ENCODE data around the gene ANKRD6. TPM values are rescaled to one million over a fixed set of nuclear protein-coding genes. Genes with fewer than 3 reads are reported as not detected.

Gene ANKRD6
- total and polyA plus RNA-seq, 2 donors (not counting 1 experiment from before 2014, with no cell fraction given) = 3.8 to 10.5 TPM

DNA sequence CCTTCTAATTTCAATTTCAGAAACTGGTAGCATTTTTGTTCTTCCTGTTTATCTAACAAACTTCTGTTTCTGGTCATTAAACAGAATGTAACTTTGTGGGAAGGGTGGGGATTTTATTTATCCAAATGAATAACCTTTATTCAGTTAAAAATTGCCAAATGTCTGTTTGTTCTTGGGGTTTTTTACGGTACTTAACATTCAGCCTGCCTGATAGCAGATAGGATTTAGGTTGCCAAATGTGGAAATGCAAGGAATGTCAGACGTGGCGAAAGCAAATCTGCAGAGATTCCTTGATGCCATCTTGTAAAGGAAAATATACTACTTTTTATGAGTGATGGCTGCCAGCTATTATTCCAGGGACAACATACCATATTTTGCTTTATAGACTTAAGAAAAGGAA lies 109.9 kb downstream of the ANKRD6 start:
- Histone ChIP-seq H3K36me3 (replicated peaks in 1 of 2; ENCODE audit: control extremely low read depth in 1 of 2, control insufficient read depth in 1 of 2, extremely low read depth in 1 of 2, insufficient read depth in 2 of 2, low read length in 1 of 2) (no peaks in the 10 kb centered on the region), H3K9me3 (ENCODE audit: control extremely low read depth in 1 of 3, control insufficient read depth in 2 of 3, insufficient read depth in 1 of 3, low read length in 2 of 3) (no peaks in the 10 kb centered on the region), H3K79me2 (ENCODE audit: control insufficient read depth, insufficient read depth, low read length) (no peaks in the 10 kb centered on the region), H3K4me1 (ENCODE audit: control insufficient read depth in 2 of 2, insufficient read depth in 2 of 2, low read length in 2 of 2) (no peaks in the 10 kb centered on the region), H2AFZ (ENCODE audit: insufficient read depth, low read depth, low read length, poor library complexity, severe bottlenecking) (no peak overlapping the region), H3K9ac (ENCODE audit: low read length) (no peak overlapping the region), H3K4me2 (replicated peaks; ENCODE audit: low read depth, low read length, poor library complexity, severe bottlenecking) (no peak overlapping the region), H3K4me3 (ENCODE audit: control extremely low read depth in 1 of 5, extremely low read depth in 1 of 5, insufficient read depth in 1 of 5, low read depth in 2 of 5, low read length in 4 of 5) (no peak overlapping the region), H3K27ac (ENCODE audit: low read length in 2 of 2) (no peak overlapping the region), H4K20me1 (ENCODE audit: control insufficient read depth, insufficient read depth, low read length, poor library complexity, severe bottlenecking) (no peaks in the 10 kb centered on the region), H3K27me3 (replicated peaks in 1 of 4; ENCODE audit: control extremely low read depth in 1 of 4, control insufficient read depth in 3 of 4, insufficient read depth in 4 of 4, low read length in 3 of 4) (no peaks in the 10 kb centered on the region)
- TF ChIP-seq EZH2 (IDR thresholded peaks at IDR 0.05; ENCODE audit: borderline replicate concordance, insufficient read depth, low read depth, low read length, poor library complexity, severe bottlenecking) = no peak
- TF ChIP-seq, protein P1, sequence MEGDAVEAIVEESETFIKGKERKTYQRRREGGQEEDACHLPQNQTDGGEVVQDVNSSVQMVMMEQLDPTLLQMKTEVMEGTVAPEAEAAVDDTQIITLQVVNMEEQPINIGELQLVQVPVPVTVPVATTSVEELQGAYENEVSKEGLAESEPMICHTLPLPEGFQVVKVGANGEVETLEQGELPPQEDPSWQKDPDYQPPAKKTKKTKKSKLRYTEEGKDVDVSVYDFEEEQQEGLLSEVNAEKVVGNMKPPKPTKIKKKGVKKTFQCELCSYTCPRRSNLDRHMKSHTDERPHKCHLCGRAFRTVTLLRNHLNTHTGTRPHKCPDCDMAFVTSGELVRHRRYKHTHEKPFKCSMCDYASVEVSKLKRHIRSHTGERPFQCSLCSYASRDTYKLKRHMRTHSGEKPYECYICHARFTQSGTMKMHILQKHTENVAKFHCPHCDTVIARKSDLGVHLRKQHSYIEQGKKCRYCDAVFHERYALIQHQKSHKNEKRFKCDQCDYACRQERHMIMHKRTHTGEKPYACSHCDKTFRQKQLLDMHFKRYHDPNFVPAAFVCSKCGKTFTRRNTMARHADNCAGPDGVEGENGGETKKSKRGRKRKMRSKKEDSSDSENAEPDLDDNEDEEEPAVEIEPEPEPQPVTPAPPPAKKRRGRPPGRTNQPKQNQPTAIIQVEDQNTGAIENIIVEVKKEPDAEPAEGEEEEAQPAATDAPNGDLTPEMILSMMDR (IDR thresholded peaks at IDR 0.05) = no peak
- Mint-ChIP-seq H3K27ac (no peak overlapping the region), H3K4me1 (no peaks in the 10 kb centered on the region), H3K9me3 (ENCODE audit: insufficient read depth) (no peaks in the 10 kb centered on the region), H3K27me3 (peaks cover 12% of the 10 kb centered on the region), H3K4me3 (no peak overlapping the region)
- POLR2A ChIA-PET = no interaction called here
- no peak for DNase-seq
- intact Hi-C loops (cut with micrococcal nuclease) = no loop called here
- CTCF ChIA-PET = interaction anchor here (0.7 kb wide), 1 partner anchor 10 kb away, joined by 3 read pairs; no protein-coding TSS in a partner anchor
- no peak for ATAC-seq (ENCODE audit: low read depth)
- no CpG with 5 or more reads among the region's 3 CpGs for WGBS (ENCODE audit: insufficient coverage)

DNA sequence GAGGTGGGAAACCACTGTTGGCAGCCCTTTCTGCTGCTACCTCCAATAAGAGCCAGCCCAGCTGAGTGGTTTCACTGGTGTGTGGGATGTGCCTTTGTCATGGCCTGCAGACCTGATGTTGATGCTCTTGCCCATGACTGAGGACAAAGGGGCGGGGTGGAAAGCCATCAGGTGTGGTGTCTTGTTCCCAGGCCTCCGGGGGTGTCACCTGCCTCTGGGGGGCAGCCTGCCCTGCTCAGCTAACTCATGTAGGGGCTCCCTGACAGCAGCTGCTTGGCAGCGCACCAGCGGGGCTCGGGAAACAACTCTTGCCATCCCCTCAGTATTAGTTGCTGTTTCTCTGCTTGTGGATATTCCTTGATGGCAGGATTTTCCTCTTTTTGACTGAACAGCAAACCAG lies 114.3 kb downstream of the ANKRD6 start:
- ATAC-seq (ENCODE audit: low read depth) (no peak), DNase-seq (no peak)
- H3K9ac ChIP-seq (ENCODE audit: low read length) = no peak overlapping the region
- POLR2A ChIA-PET = no interaction called here
- H4K20me1 ChIP-seq (ENCODE audit: control insufficient read depth, insufficient read depth, low read length, poor library complexity, severe bottlenecking) = no peaks in the 10 kb centered on the region
- CTCF ChIA-PET = no interaction called here
- H3K27ac Mint-ChIP-seq = no peak overlapping the region
- H3K4me1 Mint-ChIP-seq = no peaks in the 10 kb centered on the region
- WGBS (ENCODE audit: insufficient coverage) = 74% methylated on average over 2 of the region's 5 CpGs
- H3K9me3 Mint-ChIP-seq (ENCODE audit: insufficient read depth) = no peaks in the 10 kb centered on the region
- no peak overlapping the region for H3K4me3 ChIP-seq (ENCODE audit: control extremely low read depth in 1 of 5, extremely low read depth in 1 of 5, insufficient read depth in 1 of 5, low read depth in 2 of 5, low read length in 4 of 5)
- H3K4me2 ChIP-seq (replicated peaks; ENCODE audit: low read depth, low read length, poor library complexity, severe bottlenecking) = no peak overlapping the region
- no peak overlapping the region for H3K4me3 Mint-ChIP-seq
- H2AFZ ChIP-seq (ENCODE audit: insufficient read depth, low read depth, low read length, poor library complexity, severe bottlenecking) = no peak overlapping the region
- no peaks in the 10 kb centered on the region for H3K36me3 ChIP-seq (replicated peaks in 1 of 2; ENCODE audit: control extremely low read depth in 1 of 2, control insufficient read depth in 1 of 2, extremely low read depth in 1 of 2, insufficient read depth in 2 of 2, low read length in 1 of 2)
- H3K9me3 ChIP-seq (ENCODE audit: control extremely low read depth in 1 of 3, control insufficient read depth in 2 of 3, insufficient read depth in 1 of 3, low read length in 2 of 3) = no peaks in the 10 kb centered on the region
- no peak for TF ChIP-seq EZH2 (IDR thresholded peaks at IDR 0.05; ENCODE audit: borderline replicate concordance, insufficient read depth, low read depth, low read length, poor library complexity, severe bottlenecking)
- TF ChIP-seq, protein P1 (IDR thresholded peaks at IDR 0.05) = no peak
- intact Hi-C loops (cut with micrococcal nuclease) = no loop called here
- no peaks in the 10 kb centered on the region for H3K27me3 ChIP-seq (replicated peaks in 1 of 4; ENCODE audit: control extremely low read depth in 1 of 4, control insufficient read depth in 3 of 4, insufficient read depth in 4 of 4, low read length in 3 of 4)
- H3K4me1 ChIP-seq (ENCODE audit: control insufficient read depth in 2 of 2, insufficient read depth in 2 of 2, low read length in 2 of 2) = no peaks in the 10 kb centered on the region
- no peak overlapping the region for H3K27ac ChIP-seq (ENCODE audit: low read length in 2 of 2)
- no peaks in the 10 kb centered on the region for H3K79me2 ChIP-seq (ENCODE audit: control insufficient read depth, insufficient read depth, low read length)
- H3K27me3 Mint-ChIP-seq = peaks cover 8% of the 10 kb centered on the region

All from B cell (primary cell).